Measurements from ENCODE around the gene SPATA9. TPM values are rescaled to one million over a fixed set of nuclear protein-coding genes. Genes with fewer than 3 reads are reported as not detected.
"Not testable (repeated sequence)": the region's sequence is repeated elsewhere in the genome, so short reads cannot be mapped to it uniquely, and the experiment has no call there.

The SPATA9 gene
- total and polyA plus RNA-seq, 12 donors, result 0.13 to 0.59 TPM; not detected in 10

GRCh38 chr5:95641741-95642220, 41.0 kb downstream of the SPATA9 start:
- intact Hi-C loops (cut with DNase I), result loop anchor here (5.0 to 10.0 kb wide), 9 partner anchors 141 to 961 kb away; no protein-coding TSS in a partner anchor
- 78 to 81% methylated on average over 5 of the region's 5 CpGs for WGBS, 2 donors

GRCh38 chr5:95638632-95639031, 44.2 kb downstream of the SPATA9 start:
- DNase-seq (no peak), ATAC-seq (no peak)
- no peak for TF ChIP-seq CTCF (IDR thresholded peaks at IDR 0.05)
- no peak overlapping the region for H3K27ac ChIP-seq
- no peak overlapping the region for H3K4me3 ChIP-seq
- no peaks in the 10 kb centered on the region for H3K36me3 ChIP-seq
- no peaks in the 10 kb centered on the region for H3K9me3 ChIP-seq
- WGBS, 2 donors, result 73 to 74% methylated on average over 3 of the region's 3 CpGs
- peaks cover 0 to 11% (median 0%) of the 10 kb centered on the region in 7 donors for H3K27me3 ChIP-seq
- no peaks in the 10 kb centered on the region for H3K4me1 ChIP-seq
- intact Hi-C loops (cut with DNase I), result no loop called here

More at GRCh38 chr5:95641741-95642220, 41.0 kb downstream of the SPATA9 start:
- peaks cover 0 to 11% (median 0%) of the 10 kb centered on the region in 7 donors for H3K27me3 ChIP-seq
- no peak overlapping the region for H3K27ac ChIP-seq
- H3K4me3 ChIP-seq, result no peak overlapping the region
- DNase-seq, result no peak
- H3K9me3 ChIP-seq, result no peaks in the 10 kb centered on the region
- H3K36me3 ChIP-seq, result no peaks in the 10 kb centered on the region
- ATAC-seq, result no peak
- no peak for TF ChIP-seq CTCF (IDR thresholded peaks at IDR 0.05)
- H3K4me1 ChIP-seq, result peaks cover 0 to 7% (median 0%) of the 10 kb centered on the region in 9 donors

GRCh38 chr5:95634081-95634480, 48.7 kb downstream of the SPATA9 start:
- TF ChIP-seq CTCF (IDR thresholded peaks at IDR 0.05), result no peak
- H3K27ac ChIP-seq, result no peak overlapping the region
- DNase-seq (no peak), ATAC-seq (no peak)
- H3K4me3 ChIP-seq, result no peak overlapping the region
- peaks cover 0 to 11% (median 0%) of the 10 kb centered on the region in 7 donors for H3K27me3 ChIP-seq
- peaks cover 0 to 23% (median 0%) of the 10 kb centered on the region in 9 donors for H3K4me1 ChIP-seq
- 91 to 93% methylated on average over 3 of the region's 3 CpGs for WGBS, 2 donors
- intact Hi-C loops (cut with DNase I), result no loop called here
- H3K9me3 ChIP-seq, result no peaks in the 10 kb centered on the region
- no peaks in the 10 kb centered on the region for H3K36me3 ChIP-seq

- no peak for ATAC-seq
- no peak overlapping the region for H3K4me3 ChIP-seq
- intact Hi-C loops (cut with DNase I), result no loop called here
- peaks cover 0 to 27% (median 0%) of the 10 kb centered on the region in 9 donors for H3K4me1 ChIP-seq
- no peaks in the 10 kb centered on the region for H3K9me3 ChIP-seq
- H3K27ac ChIP-seq, result no peak overlapping the region
- H3K27me3 ChIP-seq, result peaks cover 0 to 11% (median 0%) of the 10 kb centered on the region in 7 donors
- WGBS, 2 donors, result 95 to 96% methylated on average over 3 of the region's 3 CpGs
- no peak for TF ChIP-seq CTCF (IDR thresholded peaks at IDR 0.05)
- no peaks in the 10 kb centered on the region for H3K36me3 ChIP-seq
- DNase-seq, result no peak
These were observed 49.1 kb downstream of the SPATA9 start for GRCh38 chr5:95633671-95634070.

GRCh38 chr5:95632942-95633341, 49.8 kb downstream of the SPATA9 start:
- H3K36me3 ChIP-seq; H3K27me3 ChIP-seq; intact Hi-C loops (cut with DNase I); DNase-seq; ATAC-seq; H3K4me3 ChIP-seq; H3K27ac ChIP-seq; H3K9me3 ChIP-seq: not testable (repeated sequence)
- H3K4me1 ChIP-seq, result peaks cover 0 to 31% (median 0%) of the 10 kb centered on the region in 9 donors
- WGBS, 2 donors, result 92 to 98% methylated on average over 2 of the region's 2 CpGs
